Measurements from ENCODE around the gene INSYN1. TPM values are rescaled to one million over a fixed set of nuclear protein-coding genes. Genes with fewer than 3 reads are reported as not detected.

The INSYN1 gene
- total and polyA plus RNA-seq, 9 of the 15 experiments (the other 6 are each of a cell fraction or from before 2014, with no cell fraction given): not detected

- no peak for TF ChIP-seq AFF4 (CRISPR knock-in tag; IDR thresholded peaks at IDR 0.05)
- no peak for TF ChIP-seq XRCC5 (IDR thresholded peaks at IDR 0.05; ENCODE audit: low read depth, low read length)
- no peak for TF ChIP-seq FOXK2 (conservative IDR thresholded peaks at IDR 0.05 in 1 of 2, IDR thresholded peaks at IDR 0.05 in 1 of 2; ENCODE audit: low read depth in 2 of 2)
- no peak for TF ChIP-seq CHD7 (IDR thresholded peaks at IDR 0.05; ENCODE audit: low read depth, low read length)
- TF ChIP-seq, protein P1, sequence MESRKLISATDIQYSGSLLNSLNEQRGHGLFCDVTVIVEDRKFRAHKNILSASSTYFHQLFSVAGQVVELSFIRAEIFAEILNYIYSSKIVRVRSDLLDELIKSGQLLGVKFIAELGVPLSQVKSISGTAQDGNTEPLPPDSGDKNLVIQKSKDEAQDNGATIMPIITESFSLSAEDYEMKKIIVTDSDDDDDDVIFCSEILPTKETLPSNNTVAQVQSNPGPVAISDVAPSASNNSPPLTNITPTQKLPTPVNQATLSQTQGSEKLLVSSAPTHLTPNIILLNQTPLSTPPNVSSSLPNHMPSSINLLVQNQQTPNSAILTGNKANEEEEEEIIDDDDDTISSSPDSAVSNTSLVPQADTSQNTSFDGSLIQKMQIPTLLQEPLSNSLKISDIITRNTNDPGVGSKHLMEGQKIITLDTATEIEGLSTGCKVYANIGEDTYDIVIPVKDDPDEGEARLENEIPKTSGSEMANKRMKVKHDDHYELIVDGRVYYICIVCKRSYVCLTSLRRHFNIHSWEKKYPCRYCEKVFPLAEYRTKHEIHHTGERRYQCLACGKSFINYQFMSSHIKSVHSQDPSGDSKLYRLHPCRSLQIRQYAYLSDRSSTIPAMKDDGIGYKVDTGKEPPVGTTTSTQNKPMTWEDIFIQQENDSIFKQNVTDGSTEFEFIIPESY (CRISPR knock-in tag; IDR thresholded peaks at IDR 0.05): no peak
- TF ChIP-seq PPARD (CRISPR knock-in tag; IDR thresholded peaks at IDR 0.05): no peak
- no peak for TF ChIP-seq HES1 (IDR thresholded peaks at IDR 0.05; ENCODE audit: low read depth)
Measured at GRCh38 chr15:73758461-73758860, 5.3 kb upstream of the INSYN1 start (continued).

Data from K562 (cell line).